ENCODE measurements around the gene ACTN4. TPM values are rescaled to one million over a fixed set of nuclear protein-coding genes. Genes with fewer than 3 reads are reported as not detected.

Gene ACTN4
- total RNA-seq, 1 donor from 2014 or later = 127 TPM

DNA sequence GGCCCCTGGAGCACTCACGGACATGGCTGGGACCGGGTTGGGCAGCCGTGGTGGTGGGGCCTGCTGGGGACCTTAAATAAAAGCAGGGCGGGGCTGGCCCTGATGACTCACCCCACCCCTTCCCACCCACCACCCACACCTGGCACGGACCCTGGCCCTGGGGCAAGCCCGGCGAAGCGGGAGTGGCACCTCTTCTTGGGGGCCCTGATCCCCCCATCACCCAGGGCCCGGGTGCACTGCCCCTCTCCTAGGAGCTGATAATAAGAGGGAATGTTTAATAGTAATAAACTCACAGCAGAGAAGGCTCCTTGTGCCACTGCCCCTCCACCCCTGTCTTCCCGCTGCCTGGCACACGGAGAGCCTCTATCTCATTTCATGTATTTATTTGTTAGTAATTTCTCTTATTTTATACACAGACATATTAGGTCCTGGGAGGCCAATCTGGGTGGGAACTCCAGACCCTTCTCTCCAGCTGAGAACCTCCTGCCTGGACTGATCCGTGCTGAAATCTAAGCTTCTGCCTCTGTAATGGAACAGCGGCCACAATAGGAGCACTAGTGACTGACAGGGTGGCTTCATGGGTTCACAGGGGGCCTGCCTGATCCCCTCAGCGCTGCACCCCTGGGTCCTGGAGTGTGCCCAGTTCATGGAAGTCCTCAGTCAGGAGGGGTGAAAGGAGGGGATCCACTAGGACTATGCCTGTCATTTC is 126.2 kb downstream of the ACTN4 start, which contains the start of gene LGALS7:
Gene LGALS7, minus strand, starts transcription at position 49 of the 709 bp plus-strand sequence. Its CDS starts 25 bp downstream, at position 24.
- H3K36me3 Mint-ChIP-seq = no peaks in the 10 kb centered on the region
- H4K20me1 ChIP-seq (ENCODE audit: low read depth) = no peaks in the 10 kb centered on the region
- no peak within 1 kb of the TSS for H2AFZ ChIP-seq (replicated peaks)
- no peaks in the 10 kb centered on the region for H3K36me3 ChIP-seq
- H3K9me3 ChIP-seq (ENCODE audit: low read depth) = no peaks in the 10 kb centered on the region
- H3K4me1 ChIP-seq = peaks cover 3% of the 10 kb centered on the region
- no peak for DNase-seq (ENCODE audit: low spot score)
- H3K4me2 ChIP-seq = no peak within 1 kb of the TSS
- H3K27ac ChIP-seq = no peak within 1 kb of the TSS
- no peak for TF ChIP-seq EZH2 (IDR thresholded peaks at IDR 0.05)
- TF ChIP-seq EZH2phosphoT487 (IDR thresholded peaks at IDR 0.05) = no peak
- TF ChIP-seq, protein P1, sequence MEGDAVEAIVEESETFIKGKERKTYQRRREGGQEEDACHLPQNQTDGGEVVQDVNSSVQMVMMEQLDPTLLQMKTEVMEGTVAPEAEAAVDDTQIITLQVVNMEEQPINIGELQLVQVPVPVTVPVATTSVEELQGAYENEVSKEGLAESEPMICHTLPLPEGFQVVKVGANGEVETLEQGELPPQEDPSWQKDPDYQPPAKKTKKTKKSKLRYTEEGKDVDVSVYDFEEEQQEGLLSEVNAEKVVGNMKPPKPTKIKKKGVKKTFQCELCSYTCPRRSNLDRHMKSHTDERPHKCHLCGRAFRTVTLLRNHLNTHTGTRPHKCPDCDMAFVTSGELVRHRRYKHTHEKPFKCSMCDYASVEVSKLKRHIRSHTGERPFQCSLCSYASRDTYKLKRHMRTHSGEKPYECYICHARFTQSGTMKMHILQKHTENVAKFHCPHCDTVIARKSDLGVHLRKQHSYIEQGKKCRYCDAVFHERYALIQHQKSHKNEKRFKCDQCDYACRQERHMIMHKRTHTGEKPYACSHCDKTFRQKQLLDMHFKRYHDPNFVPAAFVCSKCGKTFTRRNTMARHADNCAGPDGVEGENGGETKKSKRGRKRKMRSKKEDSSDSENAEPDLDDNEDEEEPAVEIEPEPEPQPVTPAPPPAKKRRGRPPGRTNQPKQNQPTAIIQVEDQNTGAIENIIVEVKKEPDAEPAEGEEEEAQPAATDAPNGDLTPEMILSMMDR (IDR thresholded peaks at IDR 0.05) = no peak
- no peak within 1 kb of the TSS for H3K9ac ChIP-seq
- no peaks in the 10 kb centered on the region for H3F3A ChIP-seq (ENCODE audit: low read depth)
- no peak within 1 kb of the TSS for H3K27ac Mint-ChIP-seq
- peaks cover 2% of the 10 kb centered on the region for H3K27me3 Mint-ChIP-seq (ENCODE audit: insufficient read depth, low read depth)
- no peaks in the 10 kb centered on the region for H3K9me3 Mint-ChIP-seq
- no peak within 1 kb of the TSS for H3K4me3 Mint-ChIP-seq
- no peaks in the 10 kb centered on the region for H3K79me2 ChIP-seq (ENCODE audit: low read depth)
- H3K4me3 ChIP-seq = no peak within 1 kb of the TSS
- H3K4me1 Mint-ChIP-seq = peaks cover 2% of the 10 kb centered on the region
- peaks cover 11% of the 10 kb centered on the region for H3K27me3 ChIP-seq

DNA sequence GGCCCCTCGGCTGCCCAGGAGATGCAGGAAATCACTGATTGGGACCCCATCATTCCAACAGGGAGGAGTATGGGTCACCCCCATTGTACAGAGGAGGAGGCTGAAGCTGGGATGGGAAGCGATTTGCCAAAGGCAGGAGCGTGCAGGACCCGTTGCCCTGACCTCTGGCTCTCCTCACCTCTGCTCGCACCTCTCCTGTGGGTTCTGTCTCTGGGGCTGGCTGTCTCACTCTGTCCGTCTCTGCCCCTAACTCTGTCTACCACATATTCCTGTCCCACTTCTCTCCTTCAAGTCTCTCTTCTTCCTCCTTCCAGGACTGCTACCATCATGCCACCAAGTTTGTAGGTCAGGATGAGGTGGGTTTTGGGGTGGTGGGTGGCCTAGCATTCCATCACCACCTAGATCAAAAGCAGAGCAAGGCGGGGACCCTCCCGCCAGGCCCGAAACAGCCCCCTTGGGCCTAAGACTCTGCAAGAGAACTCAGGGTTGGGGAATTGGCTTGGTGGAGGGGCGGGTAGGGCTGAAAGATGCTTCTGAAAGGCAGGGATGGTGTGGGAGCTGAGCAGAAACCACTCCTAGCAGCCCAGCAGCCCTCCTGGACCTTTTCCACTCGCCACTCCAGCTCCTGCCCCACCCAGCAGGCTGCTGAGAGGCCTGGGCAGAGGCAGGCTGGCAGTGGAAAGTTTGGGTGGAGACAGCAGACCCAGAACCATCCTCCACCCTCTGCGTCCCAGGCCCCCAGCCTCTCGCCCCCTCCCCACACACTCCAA is 126.9 kb downstream of the ACTN4 start:
- peaks cover 1% of the 10 kb centered on the region for H3K4me1 Mint-ChIP-seq
- Histone ChIP-seq H2AFZ (replicated peaks) (no peak overlapping the region), H3K27me3 (peaks cover 9% of the 10 kb centered on the region), H3K4me1 (peaks cover 3% of the 10 kb centered on the region), H3K79me2 (ENCODE audit: low read depth) (no peaks in the 10 kb centered on the region), H3K27ac (no peak overlapping the region), H3K4me2 (no peak overlapping the region), H3K9me3 (ENCODE audit: low read depth) (no peaks in the 10 kb centered on the region), H3K9ac (no peak overlapping the region), H4K20me1 (ENCODE audit: low read depth) (no peaks in the 10 kb centered on the region), H3F3A (ENCODE audit: low read depth) (no peaks in the 10 kb centered on the region), H3K4me3 (no peak overlapping the region), H3K36me3 (no peaks in the 10 kb centered on the region)
- no peaks in the 10 kb centered on the region for H3K36me3 Mint-ChIP-seq
- H3K27ac Mint-ChIP-seq = no peak overlapping the region
- peaks cover 5% of the 10 kb centered on the region for H3K27me3 Mint-ChIP-seq (ENCODE audit: insufficient read depth, low read depth)
- H3K9me3 Mint-ChIP-seq = no peaks in the 10 kb centered on the region
- no peak overlapping the region for H3K4me3 Mint-ChIP-seq
- TF ChIP-seq EZH2 (IDR thresholded peaks at IDR 0.05) (no peak), EZH2phosphoT487 (IDR thresholded peaks at IDR 0.05) (no peak)
- TF ChIP-seq, protein P1 (IDR thresholded peaks at IDR 0.05) = no peak
- DNase-seq (ENCODE audit: low spot score) = no peak

DNA sequence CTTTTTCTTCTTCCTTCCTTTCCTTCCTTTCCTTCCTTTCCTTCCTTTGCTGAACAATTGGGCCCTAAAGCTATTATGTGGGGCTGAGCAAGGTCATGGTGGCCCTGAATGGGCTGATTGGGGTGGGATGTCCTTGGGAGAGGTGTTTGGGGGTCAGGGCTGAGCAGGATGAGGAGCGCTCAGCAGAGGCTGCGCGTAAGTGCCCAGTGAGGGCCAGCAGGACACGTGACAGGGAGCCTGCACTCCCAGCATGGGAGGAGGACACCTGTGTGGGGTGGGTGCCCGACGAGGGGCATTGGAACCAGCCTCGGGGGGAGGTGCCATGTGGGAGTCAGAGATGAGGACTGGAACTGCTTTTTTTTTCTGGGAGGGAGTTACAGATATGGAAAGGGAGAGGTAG is 131.3 kb downstream of the ACTN4 start:
- no peaks in the 10 kb centered on the region for H3K9me3 ChIP-seq (ENCODE audit: low read depth)
- H3K4me3 ChIP-seq = no peak overlapping the region
- H3K27me3 Mint-ChIP-seq (ENCODE audit: insufficient read depth, low read depth) = peaks cover 7% of the 10 kb centered on the region
- no peaks in the 10 kb centered on the region for H3K4me1 Mint-ChIP-seq
- H3K79me2 ChIP-seq (ENCODE audit: low read depth) = no peaks in the 10 kb centered on the region
- H3K9ac ChIP-seq = no peak overlapping the region
- no peak for DNase-seq (ENCODE audit: low spot score)
- peaks cover under 1% of the 10 kb centered on the region for H3K4me1 ChIP-seq
- H3K4me2 ChIP-seq = no peak overlapping the region
- H3K27ac ChIP-seq = no peak overlapping the region
- no peaks in the 10 kb centered on the region for H4K20me1 ChIP-seq (ENCODE audit: low read depth)
- no peaks in the 10 kb centered on the region for H3F3A ChIP-seq (ENCODE audit: low read depth)
- H3K4me3 Mint-ChIP-seq = no peak overlapping the region
- no peak for TF ChIP-seq EZH2phosphoT487 (IDR thresholded peaks at IDR 0.05)
- TF ChIP-seq EZH2 (IDR thresholded peaks at IDR 0.05) = no peak
- TF ChIP-seq, protein P1 (IDR thresholded peaks at IDR 0.05) = no peak
- no peak overlapping the region for H2AFZ ChIP-seq (replicated peaks)
- H3K27ac Mint-ChIP-seq = no peak overlapping the region
- no peaks in the 10 kb centered on the region for H3K36me3 ChIP-seq
- no peaks in the 10 kb centered on the region for H3K27me3 ChIP-seq
- H3K36me3 Mint-ChIP-seq = no peaks in the 10 kb centered on the region
- H3K9me3 Mint-ChIP-seq = no peaks in the 10 kb centered on the region

Measured in neural progenitor cell (in vitro differentiated cells).